Bronchial epithelial cell (primary cell): ENCODE measurements around the gene BATF. TPM values are rescaled to one million over a fixed set of nuclear protein-coding genes. Genes with fewer than 3 reads are reported as not detected.

Experiments
- DNase-seq: peaks from one replicate; pipeline ENCODE4 v3.0.0-alpha.2; 2010; ENCODE audit warnings: low read depth
- FAIRE-seq: peaks from 2 replicates; lab custom pipeline; 2011; peaks lifted over from hg19 to GRCh38; lab: Jason Lieb, UNC
- H3K27me3 ChIP-seq: 2 replicates; pipeline ENCODE4 v1.5.1; 2011; ENCODE audit warnings: low read length; ENCODE audit not compliant: control insufficient read depth, insufficient read depth
- H3K36me3 ChIP-seq: 2 replicates; pipeline ENCODE4 v1.5.1; 2011; ENCODE audit warnings: low read length; ENCODE audit not compliant: control insufficient read depth, insufficient read depth
- H3K4me3 ChIP-seq: 2 replicates; pipeline ENCODE4 v1.5.1; 2011; ENCODE audit warnings: mild to moderate bottlenecking, low read depth, low read length, control low read depth
- total RNA-seq: library from RNA; depleted of rRNA; stranded (reverse); fragments of >200 nt; gene quantifications from 2 replicates; pipeline ENCODE4 v1.2.1, GENCODE V29; 2014
- TF ChIP-seq, protein P1 (sequence below): IDR thresholded peaks from 2 replicates; pipeline ENCODE4 v1.5.1; 2011; ENCODE audit warnings: mild to moderate bottlenecking, moderate library complexity, low read length, control low read depth, inconsistent platforms; ENCODE audit not compliant: insufficient read depth, severe bottlenecking

The BATF gene
- total RNA-seq, 1 donor from 2014 or later: 3.4 TPM

DNA sequence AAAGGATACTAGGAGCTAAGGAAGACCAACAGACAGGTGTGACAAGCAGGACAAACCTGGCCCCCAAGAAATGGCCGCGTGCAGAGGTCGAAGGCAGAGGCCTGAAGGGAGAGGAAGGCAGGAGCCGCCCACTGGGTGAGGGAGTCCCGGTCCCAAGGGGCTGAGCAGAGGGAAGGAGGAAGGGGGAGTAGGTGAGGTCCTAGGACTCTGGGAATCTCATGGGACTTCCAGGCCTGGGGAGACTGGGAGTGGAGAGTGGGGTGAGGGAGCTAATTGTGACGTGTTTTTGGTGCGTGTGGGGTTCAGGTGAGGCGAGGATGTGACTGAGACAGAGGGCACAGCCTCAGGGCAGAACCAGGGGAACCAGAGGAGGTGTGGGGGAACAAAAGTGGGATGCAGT lies 44.5 kb downstream of the BATF start:
- no peak overlapping the region for H3K4me3 ChIP-seq
- H3K27me3 ChIP-seq: peaks cover 4% of the 10 kb centered on the region
- DNase-seq: no peak
- FAIRE-seq: no peak
- TF ChIP-seq, protein P1, sequence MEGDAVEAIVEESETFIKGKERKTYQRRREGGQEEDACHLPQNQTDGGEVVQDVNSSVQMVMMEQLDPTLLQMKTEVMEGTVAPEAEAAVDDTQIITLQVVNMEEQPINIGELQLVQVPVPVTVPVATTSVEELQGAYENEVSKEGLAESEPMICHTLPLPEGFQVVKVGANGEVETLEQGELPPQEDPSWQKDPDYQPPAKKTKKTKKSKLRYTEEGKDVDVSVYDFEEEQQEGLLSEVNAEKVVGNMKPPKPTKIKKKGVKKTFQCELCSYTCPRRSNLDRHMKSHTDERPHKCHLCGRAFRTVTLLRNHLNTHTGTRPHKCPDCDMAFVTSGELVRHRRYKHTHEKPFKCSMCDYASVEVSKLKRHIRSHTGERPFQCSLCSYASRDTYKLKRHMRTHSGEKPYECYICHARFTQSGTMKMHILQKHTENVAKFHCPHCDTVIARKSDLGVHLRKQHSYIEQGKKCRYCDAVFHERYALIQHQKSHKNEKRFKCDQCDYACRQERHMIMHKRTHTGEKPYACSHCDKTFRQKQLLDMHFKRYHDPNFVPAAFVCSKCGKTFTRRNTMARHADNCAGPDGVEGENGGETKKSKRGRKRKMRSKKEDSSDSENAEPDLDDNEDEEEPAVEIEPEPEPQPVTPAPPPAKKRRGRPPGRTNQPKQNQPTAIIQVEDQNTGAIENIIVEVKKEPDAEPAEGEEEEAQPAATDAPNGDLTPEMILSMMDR: no peak
- no peaks in the 10 kb centered on the region for H3K36me3 ChIP-seq

DNA sequence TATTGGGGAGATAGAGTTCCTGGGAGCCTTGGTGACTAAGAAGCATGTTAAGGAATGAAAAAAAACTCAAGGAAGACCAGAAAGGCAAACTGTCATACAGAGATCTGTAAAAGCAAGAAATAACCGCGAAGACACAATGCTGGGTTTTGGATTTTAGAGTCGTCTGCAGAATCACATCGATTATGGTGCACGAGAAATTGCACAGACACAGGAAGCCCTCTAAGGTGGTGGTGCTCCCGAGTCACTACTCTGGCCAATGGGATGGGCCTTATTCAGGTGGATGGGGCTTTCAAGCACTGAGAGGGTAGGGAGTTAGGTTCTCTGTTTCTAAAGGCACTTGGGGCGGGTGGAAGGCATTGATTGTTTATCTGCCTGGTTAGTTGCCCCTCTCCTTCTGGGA lies 45.9 kb downstream of the BATF start:
- FAIRE-seq: no peak
- H3K36me3 ChIP-seq: no peaks in the 10 kb centered on the region
- H3K27me3 ChIP-seq: peaks cover 5% of the 10 kb centered on the region
- DNase-seq: no peak
- TF ChIP-seq, protein P1: no peak
- H3K4me3 ChIP-seq: no peak overlapping the region

GRCh38 chr14:75568791-75569190 lies 46.5 kb downstream of the BATF start:
- FAIRE-seq (no peak), DNase-seq (no peak)
- Histone ChIP-seq H3K4me3 (no peak overlapping the region), H3K27me3 (peaks cover 5% of the 10 kb centered on the region), H3K36me3 (no peaks in the 10 kb centered on the region)
- TF ChIP-seq, protein P1: no peak

DNA sequence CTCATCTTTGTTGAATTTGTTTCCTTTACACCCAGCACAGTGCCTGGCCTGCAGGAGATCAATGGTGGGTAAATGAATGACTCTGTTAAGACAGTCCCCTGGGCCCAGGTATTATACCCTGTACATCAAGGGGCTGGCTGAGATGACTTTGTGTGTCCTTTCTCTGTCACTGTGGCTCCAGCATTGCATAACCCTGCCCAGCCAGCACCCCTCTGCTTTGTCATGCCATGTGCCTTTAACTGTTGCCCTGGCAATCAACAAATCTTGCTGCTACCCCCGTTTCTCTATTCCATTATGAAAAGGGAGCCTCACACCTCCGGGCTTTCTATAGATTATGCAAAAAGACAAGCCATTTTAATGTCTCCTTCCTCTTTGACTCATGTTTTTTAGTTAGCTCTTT lies 48.5 kb downstream of the BATF start:
- H3K27me3 ChIP-seq: peaks cover 3% of the 10 kb centered on the region
- FAIRE-seq: peak; percentile 13
- TF ChIP-seq, protein P1: no peak
- DNase-seq: no peak
- H3K36me3 ChIP-seq: no peaks in the 10 kb centered on the region
- H3K4me3 ChIP-seq: no peak overlapping the region

DNA sequence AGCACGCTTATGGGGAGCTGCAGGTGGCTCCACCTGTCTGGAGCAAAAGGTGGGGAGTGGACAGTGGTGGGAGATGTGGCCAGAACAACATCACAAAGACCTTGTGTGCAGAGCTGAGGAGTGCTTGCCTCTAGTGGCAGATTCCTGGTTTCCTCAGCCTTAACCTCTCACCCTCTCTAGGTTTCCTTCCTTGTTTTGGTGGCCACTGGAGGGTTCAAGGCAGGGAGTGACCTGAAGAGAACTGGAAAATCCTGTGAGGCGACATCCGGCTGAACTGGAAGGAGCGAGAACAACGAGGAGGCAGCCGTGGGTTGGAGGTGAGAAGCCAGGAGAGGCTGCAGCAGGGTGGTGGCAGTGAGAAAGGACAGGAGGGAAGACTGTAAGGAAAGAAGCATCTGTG lies 49.8 kb downstream of the BATF start:
- Histone ChIP-seq H3K36me3 (no peaks in the 10 kb centered on the region), H3K4me3 (no peak overlapping the region), H3K27me3 (peaks cover 3% of the 10 kb centered on the region)
- TF ChIP-seq, protein P1: no peak
- no peak for FAIRE-seq
- no peak for DNase-seq

- no peaks in the 10 kb centered on the region for H3K36me3 ChIP-seq
- DNase-seq: no peak
- FAIRE-seq: no peak
- TF ChIP-seq, protein P1: no peak
- peaks cover 2% of the 10 kb centered on the region for H3K27me3 ChIP-seq
- no peak overlapping the region for H3K4me3 ChIP-seq
Observed at GRCh38 chr14:75577090-75577489, 54.8 kb downstream of the BATF start.
